Measurements from ENCODE around the gene MERTK. TPM values are rescaled to one million over a fixed set of nuclear protein-coding genes. Genes with fewer than 3 reads are reported as not detected.

Gene MERTK
- total and polyA plus RNA-seq, 8 donors, result 2.8 to 13.9 (median 5.4) TPM

DNA sequence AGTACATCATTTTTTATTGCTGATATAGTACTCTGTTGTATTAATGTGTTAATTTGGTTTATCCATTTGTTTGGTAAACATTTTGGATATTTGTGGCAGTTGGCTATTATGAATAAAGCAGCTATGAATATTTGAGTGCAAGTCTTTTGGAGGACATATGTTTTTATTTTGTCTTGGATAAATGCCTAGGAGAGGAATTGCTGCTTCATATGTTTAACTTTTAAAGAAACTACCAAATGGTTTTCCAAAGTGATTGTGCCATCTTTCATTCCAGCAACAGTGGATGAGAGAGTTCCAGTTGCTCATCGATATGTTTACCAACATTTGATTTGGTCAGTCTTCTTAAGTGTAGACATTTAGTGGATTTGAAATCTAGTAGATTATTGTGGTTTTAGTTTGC, 51.8 kb downstream of the MERTK start:
- no peaks in the 10 kb centered on the region for H3K27me3 ChIP-seq
- DNase-seq (no peak), ATAC-seq (no peak), FAIRE-seq (no peak)
- no peaks in the 10 kb centered on the region for H3K9me3 ChIP-seq
- no peak overlapping the region for H3K4me3 ChIP-seq
- H3K36me3 ChIP-seq, result no peaks in the 10 kb centered on the region
- intact Hi-C loops (cut with DNase I), result no loop called here
- H3K4me1 ChIP-seq, result peaks cover 16 to 23% (median 19%) of the 10 kb centered on the region in 3 donors
- WGBS, 2 donors, result 90 to 93% methylated on average over 1 of the region's 1 CpG
- TF ChIP-seq, protein P1, sequence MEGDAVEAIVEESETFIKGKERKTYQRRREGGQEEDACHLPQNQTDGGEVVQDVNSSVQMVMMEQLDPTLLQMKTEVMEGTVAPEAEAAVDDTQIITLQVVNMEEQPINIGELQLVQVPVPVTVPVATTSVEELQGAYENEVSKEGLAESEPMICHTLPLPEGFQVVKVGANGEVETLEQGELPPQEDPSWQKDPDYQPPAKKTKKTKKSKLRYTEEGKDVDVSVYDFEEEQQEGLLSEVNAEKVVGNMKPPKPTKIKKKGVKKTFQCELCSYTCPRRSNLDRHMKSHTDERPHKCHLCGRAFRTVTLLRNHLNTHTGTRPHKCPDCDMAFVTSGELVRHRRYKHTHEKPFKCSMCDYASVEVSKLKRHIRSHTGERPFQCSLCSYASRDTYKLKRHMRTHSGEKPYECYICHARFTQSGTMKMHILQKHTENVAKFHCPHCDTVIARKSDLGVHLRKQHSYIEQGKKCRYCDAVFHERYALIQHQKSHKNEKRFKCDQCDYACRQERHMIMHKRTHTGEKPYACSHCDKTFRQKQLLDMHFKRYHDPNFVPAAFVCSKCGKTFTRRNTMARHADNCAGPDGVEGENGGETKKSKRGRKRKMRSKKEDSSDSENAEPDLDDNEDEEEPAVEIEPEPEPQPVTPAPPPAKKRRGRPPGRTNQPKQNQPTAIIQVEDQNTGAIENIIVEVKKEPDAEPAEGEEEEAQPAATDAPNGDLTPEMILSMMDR (IDR thresholded peaks at IDR 0.05), result no peak
- H3K27ac ChIP-seq, result no peak overlapping the region

- Histone ChIP-seq H3K27ac (no peak overlapping the region), H3K4me3 (no peak overlapping the region), H3K36me3 (no peaks in the 10 kb centered on the region), H3K9me3 (no peaks in the 10 kb centered on the region), H3K27me3 (no peaks in the 10 kb centered on the region), H3K4me1 (peaks cover 6 to 11% (median 7%) of the 10 kb centered on the region in 3 donors)
- intact Hi-C loops (cut with DNase I), result no loop called here
- DNase-seq, result no peak
- ATAC-seq, result no peak
- WGBS, 2 donors, result 95 to 97% methylated on average over 2 of the region's 2 CpGs
- no peak for FAIRE-seq
- TF ChIP-seq, protein P1 (IDR thresholded peaks at IDR 0.05), result no peak
Observed at GRCh38 chr2:111951486-111951885, 53.1 kb downstream of the MERTK start.

DNA sequence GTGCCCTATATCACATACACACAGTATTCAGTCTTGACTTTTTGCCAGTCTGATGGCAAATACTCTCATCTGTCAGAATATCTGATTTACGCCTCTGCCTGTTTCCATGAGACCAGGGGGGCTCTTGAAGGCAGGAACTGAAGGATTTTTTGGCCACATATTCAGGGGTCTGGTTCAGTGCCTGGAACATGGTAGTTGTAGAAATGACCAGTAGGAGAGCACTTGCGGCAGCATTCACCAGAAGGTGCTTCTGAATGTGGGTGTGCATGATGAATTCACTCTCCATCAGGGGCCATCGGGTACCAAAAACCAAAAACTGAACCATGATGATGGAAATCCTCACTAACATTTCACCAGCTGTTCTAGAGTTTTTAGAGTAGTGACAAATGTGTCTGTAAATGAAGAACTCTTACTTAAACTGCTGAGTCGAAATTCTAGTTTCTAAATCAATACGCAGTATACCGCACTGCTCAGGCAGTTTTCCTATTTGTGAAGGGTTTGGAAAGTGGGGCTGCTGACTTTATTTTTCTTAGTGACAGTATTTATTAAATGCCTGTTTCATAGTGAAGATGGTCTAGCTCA, 54.6 kb downstream of the MERTK start:
- DNase-seq (no peak), FAIRE-seq (no peak), ATAC-seq (no peak)
- TF ChIP-seq, protein P1 (IDR thresholded peaks at IDR 0.05), result no peak
- WGBS, 2 donors, result 93 to 94% methylated on average over 6 of the region's 6 CpGs
- Histone ChIP-seq H3K9me3 (no peaks in the 10 kb centered on the region), H3K27ac (no peak overlapping the region), H3K4me1 (peaks cover 0 to 4% (median 0%) of the 10 kb centered on the region in 3 donors), H3K36me3 (no peaks in the 10 kb centered on the region), H3K27me3 (no peaks in the 10 kb centered on the region), H3K4me3 (no peak overlapping the region)
- intact Hi-C loops (cut with DNase I), result no loop called here

- Histone ChIP-seq H3K9me3 (no peaks in the 10 kb centered on the region), H3K4me1 (peaks cover 0 to 13% (median 6%) of the 10 kb centered on the region in 3 donors), H3K4me3 (no peak overlapping the region), H3K36me3 (no peaks in the 10 kb centered on the region), H3K27me3 (no peaks in the 10 kb centered on the region), H3K27ac (no peak overlapping the region)
- intact Hi-C loops (cut with DNase I), result no loop called here
- ATAC-seq (no peak), DNase-seq (no peak), FAIRE-seq (no peak)
- TF ChIP-seq, protein P1 (IDR thresholded peaks at IDR 0.05), result no peak
- WGBS, 2 donors, result 56 to 64% methylated on average over 6 of the region's 6 CpGs
Observed at GRCh38 chr2:111954602-111955332, 56.4 kb downstream of the MERTK start.

DNA sequence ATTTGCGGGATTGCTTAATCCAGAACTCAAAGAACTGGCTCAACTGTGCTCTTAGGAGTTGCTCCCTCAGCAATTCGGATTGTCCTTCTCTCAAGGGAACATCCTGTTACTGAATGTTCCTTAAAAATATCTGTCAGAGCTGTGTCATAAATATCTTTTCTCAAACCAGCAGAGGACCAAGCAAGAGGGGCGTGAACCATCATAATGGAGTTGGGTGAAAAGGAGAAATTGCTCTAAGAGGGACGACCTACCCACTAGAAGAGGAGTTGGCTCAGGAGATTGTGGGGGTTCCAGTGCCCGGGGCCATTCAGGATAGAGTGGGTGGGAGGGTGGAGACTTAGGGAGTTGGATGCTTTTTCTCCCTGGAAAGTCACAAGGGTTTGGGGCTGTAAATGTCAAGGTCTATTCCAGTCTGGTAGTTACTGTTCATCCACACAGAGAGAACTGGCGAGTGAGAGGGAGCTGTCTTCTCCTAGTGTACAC, 59.5 kb downstream of the MERTK start:
- no peak overlapping the region for H3K27ac ChIP-seq
- 88 to 89% methylated on average over 6 of the region's 6 CpGs for WGBS, 2 donors

More for the DNA sequence above, 59.5 kb downstream of the MERTK start:
- no peak for DNase-seq
- TF ChIP-seq, protein P1 (IDR thresholded peaks at IDR 0.05), result no peak
- Histone ChIP-seq H3K4me1 (peaks cover 0 to 9% (median 6%) of the 10 kb centered on the region in 3 donors), H3K36me3 (no peaks in the 10 kb centered on the region), H3K27me3 (no peaks in the 10 kb centered on the region), H3K9me3 (no peaks in the 10 kb centered on the region), H3K4me3 (no peak overlapping the region)
- FAIRE-seq, result no peak
- peak in 3 of 4 donors; percentile 14 to 50 (median 29) for ATAC-seq
- intact Hi-C loops (cut with DNase I), result no loop called here

Data from pancreas (tissue), 10 donors.